D721Med (cell line): ENCODE results near the gene MALSU1.
"Not testable (repeated sequence)": the region's sequence is repeated elsewhere in the genome, so short reads cannot be mapped to it uniquely, and the experiment has no call there.

Experiments used
- DNase-seq: peaks from one replicate; pipeline ENCODE4 v3.0.0; 2011; ENCODE audit warnings: low spot score; ENCODE audit not compliant: insufficient read length
- FAIRE-seq: peaks from 2 replicates; lab custom pipeline; 2011; peaks lifted over from hg19 to GRCh38; lab: Jason Lieb, UNC
- CTCF ChIP-seq: IDR thresholded peaks from 2 replicates; pipeline ENCODE4 v1.5.1; 2012; ENCODE audit warnings: mild to moderate bottlenecking, control low read depth; ENCODE audit not compliant: insufficient read depth; ENCODE audit errors: missing control alignments

Gene MALSU1

GRCh38 chr7:23294549-23295400 is 4.4 kb upstream of the MALSU1 start:
- FAIRE-seq (no peak), DNase-seq (no peak)
- no peak for TF ChIP-seq CTCF

GRCh38 chr7:23295401-23295697 is 3.8 kb upstream of the MALSU1 start:
- TF ChIP-seq CTCF = no peak
- DNase-seq (no peak), FAIRE-seq (no peak)

GRCh38 chr7:23298141-23298881 is 828 bp upstream of the MALSU1 start:
- FAIRE-seq = no peak
- no peak for TF ChIP-seq CTCF
- no peak for DNase-seq

- no peak for DNase-seq
- no peak for FAIRE-seq
- no peak for TF ChIP-seq CTCF
These were observed 696 bp downstream of the MALSU1 start for GRCh38 chr7:23299770-23300300.

GRCh38 chr7:23306936-23307521 is 7.9 kb downstream of the MALSU1 start:
- DNase-seq (no peak), FAIRE-seq (no peak)
- TF ChIP-seq CTCF = no peak

- no peak for TF ChIP-seq CTCF
- DNase-seq (no peak), FAIRE-seq (no peak)
These were observed 9.6 kb downstream of the MALSU1 start for GRCh38 chr7:23308754-23309153.

- DNase-seq, FAIRE-seq: not testable (repeated sequence)
These were observed 13.0 kb downstream of the MALSU1 start for GRCh38 chr7:23312141-23312540.
